ENCODE data around the gene PWWP2A.
"Not testable (repeated sequence)": the region's sequence is repeated elsewhere in the genome, so short reads cannot be mapped to it uniquely, and the experiment has no call there.

Gene PWWP2A

GRCh38 chr5:160075073-160075472 is 44.2 kb downstream of the PWWP2A start:
- no peak for DNase-seq

GRCh38 chr5:160071916-160072315 is 47.3 kb downstream of the PWWP2A start:
- no peak for DNase-seq

GRCh38 chr5:160071516-160071915 is 47.7 kb downstream of the PWWP2A start:
- no peak for DNase-seq

DNA sequence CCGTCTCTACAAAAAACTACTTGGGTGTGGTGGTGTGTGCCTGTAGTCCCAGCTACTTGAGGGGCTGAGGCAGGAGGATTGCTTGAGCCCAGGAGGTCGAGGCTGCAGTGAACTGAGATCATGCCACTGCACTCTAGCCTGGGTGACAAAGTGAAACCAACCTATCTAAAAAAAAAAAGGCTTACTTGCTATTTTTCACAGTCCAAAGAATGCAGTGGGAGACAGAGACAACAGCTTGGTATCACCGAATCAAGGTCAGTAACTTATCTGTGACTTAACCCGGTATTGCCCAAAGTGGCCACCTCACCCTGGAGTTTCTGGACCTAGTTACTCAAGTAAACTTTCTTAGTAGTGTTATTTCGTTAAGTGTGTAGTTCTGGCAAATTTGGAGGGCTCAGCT is 50.1 kb downstream of the PWWP2A start:
- DNase-seq: not testable (repeated sequence)

DNA sequence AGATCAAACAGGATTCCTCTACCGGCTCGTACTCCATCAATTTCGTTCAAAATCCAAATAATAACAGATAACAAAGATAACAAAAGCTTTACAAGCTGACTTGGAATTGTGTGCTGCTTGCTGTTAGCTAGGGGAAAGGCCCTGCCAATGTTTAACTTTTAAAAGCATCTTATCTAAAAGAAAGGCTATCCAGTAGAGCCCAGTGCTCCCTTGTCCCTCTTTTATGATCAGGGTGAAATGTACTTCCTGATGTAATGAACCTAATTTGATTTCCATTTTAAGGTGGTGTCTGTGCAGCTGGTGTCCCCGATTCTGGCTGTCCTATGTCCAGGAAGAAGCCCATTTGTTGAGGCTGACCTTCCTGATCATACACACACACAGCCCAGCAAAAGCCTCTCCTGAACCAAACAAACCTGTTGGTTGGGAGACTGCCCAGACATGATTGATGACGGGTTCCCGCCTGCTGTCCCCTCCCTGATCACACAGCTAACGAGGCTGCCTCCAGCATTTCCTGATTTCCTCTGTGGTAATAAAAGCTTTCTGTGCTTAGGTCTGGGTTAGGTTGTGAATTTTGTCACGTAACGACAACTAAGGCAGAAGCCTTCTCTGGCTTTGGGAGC is 54.1 kb downstream of the PWWP2A start:
- no peak for DNase-seq

GRCh38 chr5:160064417-160064810 is 54.8 kb downstream of the PWWP2A start:
- DNase-seq: no peak

DNA sequence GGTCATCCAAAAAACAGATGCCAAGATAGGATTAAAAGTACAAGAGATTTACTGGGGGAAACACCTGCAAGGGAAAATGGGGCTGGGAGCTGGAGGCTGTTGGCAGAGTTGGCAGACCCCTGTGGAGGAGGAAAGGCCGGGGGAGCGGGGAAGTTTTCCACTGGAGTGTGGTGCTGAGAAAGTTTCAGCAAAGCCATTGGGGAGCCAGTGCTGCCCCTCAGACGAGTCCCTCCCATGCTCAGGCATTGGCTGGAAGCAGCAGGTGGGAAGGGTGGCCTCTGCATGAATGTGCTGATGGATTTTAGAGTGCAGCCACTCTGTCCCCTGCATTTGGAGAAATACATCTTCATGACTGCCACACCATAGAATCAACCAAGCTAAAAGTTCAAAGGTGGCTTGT is 57.5 kb downstream of the PWWP2A start:
- DNase-seq: no peak

- DNase-seq: no peak
Observed at GRCh38 chr5:160060001-160060400, 59.2 kb downstream of the PWWP2A start.

GRCh38 chr5:160057256-160057655 is 62.0 kb downstream of the PWWP2A start:
- DNase-seq: no peak

- no peak for DNase-seq
Observed at GRCh38 chr5:160054831-160055230, 64.4 kb downstream of the PWWP2A start.

DNA sequence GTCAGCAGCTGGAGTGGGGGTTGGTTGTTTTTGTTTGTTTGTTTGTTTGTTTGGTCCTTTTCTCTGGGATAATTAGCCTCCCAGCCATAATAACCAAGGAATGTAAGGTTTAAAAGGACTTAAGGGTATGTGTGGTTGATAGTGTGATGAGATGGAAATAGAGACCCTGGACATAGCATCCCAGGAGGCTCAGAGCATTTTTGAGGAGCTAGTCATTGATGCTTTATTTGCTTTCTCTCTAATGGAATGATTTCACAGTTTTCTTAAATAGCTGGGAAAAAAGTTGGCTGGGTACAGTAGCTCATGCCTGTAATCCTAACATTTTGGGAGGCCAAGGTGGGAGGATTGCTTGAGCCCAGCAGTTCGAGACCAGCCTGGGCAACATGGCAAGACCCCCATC is 65.2 kb downstream of the PWWP2A start:
- DNase-seq: no peak

DNA sequence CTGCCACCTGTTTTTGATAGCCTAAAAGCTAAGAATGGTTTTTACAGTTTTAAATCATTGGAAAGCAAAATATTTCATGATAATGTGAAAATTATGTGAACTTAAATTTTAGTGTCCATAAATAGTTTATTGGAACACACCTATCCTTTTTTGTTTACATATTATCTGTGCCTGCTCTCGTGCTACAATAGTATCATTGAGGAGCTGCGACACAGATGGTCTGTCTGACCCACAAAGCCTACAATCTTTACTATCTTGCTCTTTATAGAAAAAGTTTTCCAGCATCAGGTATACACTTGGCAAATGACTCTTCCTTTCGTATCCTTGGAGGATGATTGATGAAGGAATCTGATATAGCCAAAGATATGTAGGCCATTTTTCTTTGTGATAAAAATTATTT is 70.2 kb downstream of the PWWP2A start:
- no peak for DNase-seq

GRCh38 chr5:160048131-160048530 is 71.1 kb downstream of the PWWP2A start:
- no peak for DNase-seq

GRCh38 chr5:160047423-160047822 is 71.8 kb downstream of the PWWP2A start:
- DNase-seq: no peak

- no peak for DNase-seq
Observed at GRCh38 chr5:160044967-160045366, 74.3 kb downstream of the PWWP2A start.

DNA sequence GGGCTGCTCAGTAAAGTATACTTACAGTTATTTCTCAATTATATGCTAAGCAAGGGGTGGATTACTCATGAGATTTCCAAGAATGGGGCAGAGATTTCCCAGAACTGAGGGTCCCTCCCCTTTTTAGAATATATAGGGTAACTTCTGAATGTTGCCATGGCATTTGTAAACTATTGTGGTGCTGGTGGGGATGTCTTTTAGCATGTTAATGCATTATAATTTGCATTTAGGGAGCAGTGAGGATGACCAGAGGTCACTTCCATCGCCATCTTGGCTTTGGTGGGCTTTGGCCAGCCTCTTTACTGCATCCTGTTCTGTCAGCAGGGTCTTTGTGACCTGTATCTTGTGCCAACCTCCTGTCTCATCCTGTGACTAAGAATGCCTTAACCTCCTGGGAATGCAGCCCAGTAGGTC is 74.9 kb downstream of the PWWP2A start:
- DNase-seq: no peak

DNA sequence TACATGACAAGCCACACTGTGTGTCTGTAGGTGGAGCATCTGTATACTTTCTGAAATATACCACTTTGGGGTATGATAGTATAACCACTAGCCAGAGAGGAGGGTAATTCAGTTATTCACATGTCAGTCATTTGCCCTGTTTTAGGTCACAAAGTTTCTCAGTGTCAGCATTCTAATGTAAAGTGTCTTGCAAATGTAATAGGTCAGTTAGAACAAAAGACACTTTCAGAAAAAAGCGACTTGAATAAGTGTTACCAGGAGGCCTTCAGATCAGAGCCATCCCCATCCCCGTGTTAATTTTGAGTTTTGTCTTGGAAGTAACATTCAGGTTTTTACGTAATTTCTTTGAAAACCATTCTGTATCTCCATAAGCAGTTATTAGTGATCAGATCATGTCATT is 76.6 kb downstream of the PWWP2A start:
- no peak for DNase-seq

All from SW 1271 (cell line).